Right lobe of liver (tissue), 4 donors: Measurements from ENCODE around the gene OR2AE1.

Experiments used
- CTCF ChIP-seq, 4 donors: fragments of 200-600 bp in 3 of 4; fragments of 450-650 bp in 1 of 4; IDR thresholded peaks; one replicate each; pipeline versions ENCODE4 v1.5.1 to v1.8.0; 2016 to 2022; ENCODE audit warnings: antibody characterized with exemption in 4 of 4, mild to moderate bottlenecking in 2 of 4
- POLR2A ChIP-seq: fragments of 450-650 bp; IDR thresholded peaks from one replicate; pipeline ENCODE4 v1.6.1; 2017; ENCODE audit warnings: antibody characterized with exemption, mild to moderate bottlenecking
- donor health status: DM: no; HTN: no; CAD: no.
- donor health status: DM: no; HTN: no; CAD: no.
- donor health status: DM: no; HTN: yes; CAD: no.

- no peak for TF ChIP-seq POLR2A
- no peak for TF ChIP-seq CTCF (IDR thresholded peaks at IDR 0.05)
Observed at GRCh38 chr7:99919814-99920112, 42.9 kb upstream of the OR2AE1 start.
